HG02763 (cell line): Measurements from ENCODE around the gene OSBP.
"Not testable (repeated sequence)": the region's sequence is repeated elsewhere in the genome, so short reads cannot be mapped to it uniquely, and the experiment has no call there.

Source experiments
- ATAC-seq: cut with Tn5 transposase; IDR thresholded peaks from one replicate; pipeline ENCODE4 v1.9.1; 2021; ENCODE audit warnings: mild to moderate bottlenecking, moderate library complexity; ENCODE audit not compliant: unreplicated experiment

The OSBP gene

GRCh38 chr11:59615637-59616395, at the start of gene OSBP:
TSS of gene OSBP (minus strand) at chr11:59615774. CDS start at chr11:59615664, 110 bp downstream.
- ATAC-seq = peak; percentile 86

GRCh38 chr11:59660621-59661020, 45.0 kb upstream of the OSBP start:
- ATAC-seq = no peak

GRCh38 chr11:59659981-59660380, 44.4 kb upstream of the OSBP start:
- no peak for ATAC-seq

GRCh38 chr11:59658036-59658435, 42.5 kb upstream of the OSBP start:
- no peak for ATAC-seq

GRCh38 chr11:59654893-59655292, 39.3 kb upstream of the OSBP start:
- no peak for ATAC-seq

GRCh38 chr11:59647245-59647980, 31.8 kb upstream of the OSBP start:
- ATAC-seq = no peak

- ATAC-seq = no peak
These were observed 29.0 kb upstream of the OSBP start for GRCh38 chr11:59644528-59644927.

- ATAC-seq = no peak
These were observed 27.8 kb upstream of the OSBP start for GRCh38 chr11:59643390-59643789.

- ATAC-seq = no peak
These were observed 25.6 kb upstream of the OSBP start for GRCh38 chr11:59641156-59641555.

- ATAC-seq = no peak
These were observed 14.9 kb upstream of the OSBP start for GRCh38 chr11:59630493-59630892.

- ATAC-seq = no peak
These were observed 14.4 kb upstream of the OSBP start for GRCh38 chr11:59629996-59630395.

- ATAC-seq = not testable (repeated sequence)
These were observed 11.4 kb upstream of the OSBP start for GRCh38 chr11:59626969-59627368.

- ATAC-seq = no peak
These were observed 10.1 kb upstream of the OSBP start for GRCh38 chr11:59625703-59626102.

GRCh38 chr11:59617876-59618275, 2.3 kb upstream of the OSBP start:
- no peak for ATAC-seq

GRCh38 chr11:59616396-59616982, 915 bp upstream of the OSBP start:
- ATAC-seq = no peak

- peak; percentile 8 for ATAC-seq
These were observed 396 bp downstream of the OSBP start for GRCh38 chr11:59615120-59615636.

GRCh38 chr11:59614277-59615119, 1.1 kb downstream of the OSBP start:
- no peak for ATAC-seq

- no peak for ATAC-seq
These were observed 3.7 kb downstream of the OSBP start for GRCh38 chr11:59611570-59612565.

- ATAC-seq = no peak
These were observed 5.3 kb downstream of the OSBP start for GRCh38 chr11:59610289-59610688.
